Lower leg skin (tissue), 4 donors: ENCODE results near the gene CREB5. TPM values are rescaled to one million over a fixed set of nuclear protein-coding genes. Genes with fewer than 3 reads are reported as not detected.

Experiments
- DNase-seq, 2 donors: peaks; one replicate each; pipeline ENCODE4 v3.0.0-alpha.2; 2019; ENCODE audit warnings: low spot score in 2 of 2
- H3K4me3 ChIP-seq: fragments of 200-600 bp; sonication (generic); 2 replicates; pipeline ENCODE4 v1.5.1; 2017; ENCODE audit warnings: mild to moderate bottlenecking, low read depth; ENCODE audit not compliant: poor library complexity, severe bottlenecking
- POLR2A ChIP-seq, 2 donors: fragments of 450-650 bp; IDR thresholded peaks; one replicate each; pipeline ENCODE4 v1.6.1; 2016 to 2017; ENCODE audit warnings: antibody characterized with exemption in 2 of 2, mild to moderate bottlenecking in 1 of 2, moderate library complexity in 1 of 2
- WGBS, 2 donors: methylation state at CpG; one replicate each; pipeline ENCODE4 v1.1.5; 2018; 5-methylcytosine and 5-hydroxymethylcytosine counted together
- intact Hi-C: fragments of 100-400 bp; cut with DNase I; formaldehyde crosslinking; loops from one replicate; pipeline ENCODE4 v1.15.0; 2023; ENCODE audit warnings: low total_unique reads
- total RNA-seq, 4 donors: library from RNA; depleted of rRNA; stranded (reverse); fragments of >200 nt; gene quantifications; one replicate each; pipeline ENCODE4 v1.1.0, GENCODE V29; 2016
- TF ChIP-seq, protein P1 (sequence below), 3 donors: fragments of 450-650 bp; IDR thresholded peaks; one replicate each; pipeline ENCODE4 v1.5.1; 2016; ENCODE audit warnings: antibody characterized with exemption in 3 of 3, mild to moderate bottlenecking in 3 of 3, moderate library complexity in 2 of 3

The CREB5 gene
- total RNA-seq, 4 donors from 2014 or later, result 2.5 to 15.0 (median 5.4) TPM

DNA sequence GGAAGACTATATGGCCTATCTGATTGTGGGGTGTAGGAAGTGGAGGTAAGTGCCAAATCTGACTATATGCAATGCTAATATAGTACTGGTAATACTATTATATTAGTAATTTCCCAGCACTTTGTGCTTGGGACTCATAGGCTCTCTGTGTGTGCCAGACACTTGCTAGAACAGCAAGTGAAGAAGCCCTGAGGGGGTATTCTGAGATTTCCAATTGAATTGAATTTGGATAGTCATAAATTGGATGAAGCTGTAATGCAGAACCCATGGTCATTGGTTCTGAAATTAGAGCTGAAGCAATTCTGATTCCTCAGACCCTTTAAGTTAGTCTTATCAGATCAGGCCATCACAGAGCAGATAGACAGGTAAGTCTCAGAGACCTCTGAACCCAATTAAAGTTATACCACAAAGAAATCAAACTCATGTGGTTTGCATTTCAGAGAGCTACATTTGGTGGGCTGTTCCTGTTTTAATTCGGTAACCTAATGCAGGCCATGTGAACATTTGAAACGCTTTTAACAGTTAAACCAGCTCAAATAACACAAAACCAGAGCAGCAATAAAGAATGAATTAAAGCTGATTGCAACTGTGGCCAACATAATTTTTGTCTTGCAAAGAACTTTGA, 179.5 kb downstream of the CREB5 start:
- intact Hi-C loops, result no loop called here
- no peak for DNase-seq
- WGBS, 2 donors, result 77 to 85% methylated on average over 2 of the region's 2 CpGs
- no peak overlapping the region for H3K4me3 ChIP-seq
- TF ChIP-seq, protein P1, sequence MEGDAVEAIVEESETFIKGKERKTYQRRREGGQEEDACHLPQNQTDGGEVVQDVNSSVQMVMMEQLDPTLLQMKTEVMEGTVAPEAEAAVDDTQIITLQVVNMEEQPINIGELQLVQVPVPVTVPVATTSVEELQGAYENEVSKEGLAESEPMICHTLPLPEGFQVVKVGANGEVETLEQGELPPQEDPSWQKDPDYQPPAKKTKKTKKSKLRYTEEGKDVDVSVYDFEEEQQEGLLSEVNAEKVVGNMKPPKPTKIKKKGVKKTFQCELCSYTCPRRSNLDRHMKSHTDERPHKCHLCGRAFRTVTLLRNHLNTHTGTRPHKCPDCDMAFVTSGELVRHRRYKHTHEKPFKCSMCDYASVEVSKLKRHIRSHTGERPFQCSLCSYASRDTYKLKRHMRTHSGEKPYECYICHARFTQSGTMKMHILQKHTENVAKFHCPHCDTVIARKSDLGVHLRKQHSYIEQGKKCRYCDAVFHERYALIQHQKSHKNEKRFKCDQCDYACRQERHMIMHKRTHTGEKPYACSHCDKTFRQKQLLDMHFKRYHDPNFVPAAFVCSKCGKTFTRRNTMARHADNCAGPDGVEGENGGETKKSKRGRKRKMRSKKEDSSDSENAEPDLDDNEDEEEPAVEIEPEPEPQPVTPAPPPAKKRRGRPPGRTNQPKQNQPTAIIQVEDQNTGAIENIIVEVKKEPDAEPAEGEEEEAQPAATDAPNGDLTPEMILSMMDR (IDR thresholded peaks at IDR 0.05), result no peak
- TF ChIP-seq POLR2A (IDR thresholded peaks at IDR 0.05), result no peak

- no peak for DNase-seq
- 95 to 96% methylated on average over 3 of the region's 3 CpGs for WGBS, 2 donors
- intact Hi-C loops, result no loop called here
- TF ChIP-seq, protein P1 (IDR thresholded peaks at IDR 0.05), result no peak
- no peak for TF ChIP-seq POLR2A (IDR thresholded peaks at IDR 0.05)
- no peak overlapping the region for H3K4me3 ChIP-seq
These were observed 180.5 kb downstream of the CREB5 start for GRCh38 chr7:28592861-28593260.

DNA sequence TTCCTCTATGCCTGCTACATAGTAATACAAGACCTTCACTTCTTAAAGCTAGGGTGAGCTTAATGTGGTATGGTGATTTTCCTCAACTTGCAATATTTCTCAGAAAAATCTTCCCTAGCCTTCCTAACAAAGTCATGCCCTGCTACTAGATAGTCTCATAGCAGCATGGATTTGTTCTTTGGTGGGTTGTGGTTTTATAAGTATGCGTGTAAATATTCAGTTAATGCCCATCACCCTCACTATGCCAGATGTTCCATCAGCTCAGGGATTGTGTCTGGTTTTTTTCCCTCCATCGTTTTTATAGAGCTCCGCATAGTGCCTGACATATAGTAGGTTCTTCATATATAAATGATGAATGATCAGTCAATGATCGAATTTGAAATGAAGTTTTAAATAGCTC, 182.8 kb downstream of the CREB5 start:
- DNase-seq, result no peak
- 91 to 93% methylated on average over 4 of the region's 4 CpGs for WGBS, 2 donors
- intact Hi-C loops, result no loop called here
- no peak overlapping the region for H3K4me3 ChIP-seq
- TF ChIP-seq, protein P1 (IDR thresholded peaks at IDR 0.05), result no peak
- TF ChIP-seq POLR2A (IDR thresholded peaks at IDR 0.05), result no peak

- no peak for DNase-seq
- H3K4me3 ChIP-seq, result no peak overlapping the region
- intact Hi-C loops, result no loop called here
- WGBS, 2 donors, result 95 to 99% methylated on average over 3 of the region's 3 CpGs
- TF ChIP-seq, protein P1 (IDR thresholded peaks at IDR 0.05), result no peak
- TF ChIP-seq POLR2A (IDR thresholded peaks at IDR 0.05), result no peak
These were observed 183.5 kb downstream of the CREB5 start for GRCh38 chr7:28595801-28596200.

DNA sequence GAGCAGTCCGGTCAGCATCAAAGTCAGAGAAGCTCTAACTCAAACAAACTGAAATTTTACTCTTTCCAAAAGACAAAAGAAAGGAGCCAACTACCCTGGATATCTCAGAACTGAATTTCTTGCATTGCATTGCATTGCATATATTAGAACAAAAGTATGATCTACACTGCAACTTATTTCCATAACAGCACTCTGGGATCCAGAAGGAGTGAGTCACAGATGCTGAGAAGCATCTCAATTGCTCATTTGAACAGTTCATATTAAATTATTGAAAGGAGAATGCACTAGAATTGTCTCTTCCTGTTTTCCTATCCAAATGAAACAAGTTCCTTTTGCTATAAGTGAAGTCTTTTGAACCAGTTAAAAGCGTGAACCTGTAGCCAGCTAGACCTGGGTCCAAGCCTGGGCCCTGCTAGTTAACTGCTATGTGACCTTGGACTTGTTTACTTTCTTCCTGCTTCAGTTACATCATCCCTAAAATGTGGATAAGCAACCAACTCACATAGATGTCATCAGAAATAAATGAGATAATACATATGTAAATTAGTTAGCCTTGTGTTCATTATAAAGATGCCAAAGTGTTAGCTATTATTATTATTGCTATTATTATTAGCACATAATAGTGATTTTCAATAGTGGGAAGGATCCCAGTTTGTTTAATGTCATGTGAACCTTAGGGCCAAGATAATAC, 184.1 kb downstream of the CREB5 start:
- H3K4me3 ChIP-seq, result no peak overlapping the region
- TF ChIP-seq, protein P1 (IDR thresholded peaks at IDR 0.05), result no peak
- no peak for TF ChIP-seq POLR2A (IDR thresholded peaks at IDR 0.05)
- DNase-seq, result no peak
- WGBS, 2 donors, result 89 to 92% methylated on average over 2 of the region's 2 CpGs
- intact Hi-C loops, result no loop called here
